ENCODE measurements around the gene TIPRL. TPM values are rescaled to one million over a fixed set of nuclear protein-coding genes. Genes with fewer than 3 reads are reported as not detected.

Gene TIPRL
- total and polyA plus RNA-seq, 2 donors, result 29.5 to 39.3 TPM

GRCh38 chr1:168136709-168137514 is 41.9 kb upstream of the TIPRL start, which contains the start of gene GPR161:
TSS of gene GPR161 (minus strand) at chr1:168136930. CDS start at chr1:168104850, 32,080 bp downstream.
- DNase-seq (ENCODE audit: low read depth in 6 of 9, low spot score in 9 of 9), result peak in 1 of 9 donors; percentile 14
- Histone ChIP-seq H3K9me3 (ENCODE audit: control insufficient read depth in 2 of 2, insufficient read depth in 1 of 2, low read length in 1 of 2) (no peaks in the 10 kb centered on the region), H3K4me3 (ENCODE audit: low read length in 2 of 2) (peak within 1 kb of the TSS; percentile 39 to 63), H3K27ac (ENCODE audit: low read depth in 1 of 2, low read length in 1 of 2) (peak within 1 kb of the TSS in 1 of 2 donors; percentile 12), H3K4me1 (ENCODE audit: control insufficient read depth in 2 of 2, insufficient read depth in 2 of 2, low read length in 2 of 2) (peaks cover 5 to 16% of the 10 kb centered on the region in 2 donors), H3K27me3 (ENCODE audit: control insufficient read depth in 2 of 2, insufficient read depth in 1 of 2, low read length in 1 of 2) (peaks cover 29 to 50% of the 10 kb centered on the region in 2 donors), H3K36me3 (ENCODE audit: control insufficient read depth in 2 of 2, insufficient read depth in 2 of 2, low read length in 1 of 2) (no peaks in the 10 kb centered on the region)
- 2% methylated on average over 86 of the region's 86 CpGs for WGBS

GRCh38 chr1:168137515-168137821 is 41.3 kb upstream of the TIPRL start:
- Histone ChIP-seq H3K9me3 (ENCODE audit: control insufficient read depth in 2 of 2, insufficient read depth in 1 of 2, low read length in 1 of 2) (no peaks in the 10 kb centered on the region), H3K4me1 (ENCODE audit: control insufficient read depth in 2 of 2, insufficient read depth in 2 of 2, low read length in 2 of 2) (peaks cover 5 to 16% of the 10 kb centered on the region in 2 donors), H3K36me3 (ENCODE audit: control insufficient read depth in 2 of 2, insufficient read depth in 2 of 2, low read length in 1 of 2) (no peaks in the 10 kb centered on the region), H3K27ac (ENCODE audit: low read depth in 1 of 2, low read length in 1 of 2) (peak overlapping the region in 1 of 2 donors; percentile 12), H3K27me3 (ENCODE audit: control insufficient read depth in 2 of 2, insufficient read depth in 1 of 2, low read length in 1 of 2) (peaks cover 29 to 50% of the 10 kb centered on the region in 2 donors), H3K4me3 (ENCODE audit: low read length in 2 of 2) (peak overlapping the region; percentile 21 to 63)
- DNase-seq (ENCODE audit: low read depth in 6 of 9, low spot score in 9 of 9), result no peak
- WGBS, result 38% methylated on average over 6 of the region's 6 CpGs

GRCh38 chr1:168138134-168138533 is 40.6 kb upstream of the TIPRL start:
- Histone ChIP-seq H3K36me3 (ENCODE audit: control insufficient read depth in 2 of 2, insufficient read depth in 2 of 2, low read length in 1 of 2) (no peaks in the 10 kb centered on the region), H3K4me1 (ENCODE audit: control insufficient read depth in 2 of 2, insufficient read depth in 2 of 2, low read length in 2 of 2) (peaks cover 5 to 16% of the 10 kb centered on the region in 2 donors), H3K9me3 (ENCODE audit: control insufficient read depth in 2 of 2, insufficient read depth in 1 of 2, low read length in 1 of 2) (no peaks in the 10 kb centered on the region), H3K27ac (ENCODE audit: low read depth in 1 of 2, low read length in 1 of 2) (no peak overlapping the region), H3K4me3 (ENCODE audit: low read length in 2 of 2) (no peak overlapping the region), H3K27me3 (ENCODE audit: control insufficient read depth in 2 of 2, insufficient read depth in 1 of 2, low read length in 1 of 2) (peaks cover 29 to 50% of the 10 kb centered on the region in 2 donors)
- no peak for DNase-seq (ENCODE audit: low read depth in 6 of 9, low spot score in 9 of 9)
- 95% methylated on average over 5 of the region's 5 CpGs for WGBS

GRCh38 chr1:168139070-168139469 is 39.7 kb upstream of the TIPRL start:
- Histone ChIP-seq H3K27ac (ENCODE audit: low read depth in 1 of 2, low read length in 1 of 2) (no peak overlapping the region), H3K4me3 (ENCODE audit: low read length in 2 of 2) (no peak overlapping the region), H3K4me1 (ENCODE audit: control insufficient read depth in 2 of 2, insufficient read depth in 2 of 2, low read length in 2 of 2) (peaks cover 5 to 16% of the 10 kb centered on the region in 2 donors), H3K27me3 (ENCODE audit: control insufficient read depth in 2 of 2, insufficient read depth in 1 of 2, low read length in 1 of 2) (peaks cover 29 to 43% of the 10 kb centered on the region in 2 donors), H3K36me3 (ENCODE audit: control insufficient read depth in 2 of 2, insufficient read depth in 2 of 2, low read length in 1 of 2) (no peaks in the 10 kb centered on the region), H3K9me3 (ENCODE audit: control insufficient read depth in 2 of 2, insufficient read depth in 1 of 2, low read length in 1 of 2) (no peaks in the 10 kb centered on the region)
- no peak for DNase-seq (ENCODE audit: low read depth in 6 of 9, low spot score in 9 of 9)

GRCh38 chr1:168141871-168142385 is 36.8 kb upstream of the TIPRL start:
- no peak overlapping the region for H3K4me3 ChIP-seq (ENCODE audit: low read length in 2 of 2)
- no peak for DNase-seq (ENCODE audit: low read depth in 6 of 9, low spot score in 9 of 9)
- peaks cover 0 to 4% of the 10 kb centered on the region in 2 donors for H3K4me1 ChIP-seq (ENCODE audit: control insufficient read depth in 2 of 2, insufficient read depth in 2 of 2, low read length in 2 of 2)
- no peaks in the 10 kb centered on the region for H3K36me3 ChIP-seq (ENCODE audit: control insufficient read depth in 2 of 2, insufficient read depth in 2 of 2, low read length in 1 of 2)
- H3K27ac ChIP-seq (ENCODE audit: low read depth in 1 of 2, low read length in 1 of 2), result no peak overlapping the region
- H3K9me3 ChIP-seq (ENCODE audit: control insufficient read depth in 2 of 2, insufficient read depth in 1 of 2, low read length in 1 of 2), result no peaks in the 10 kb centered on the region
- 96% methylated on average over 3 of the region's 3 CpGs for WGBS
- peaks cover 14 to 15% of the 10 kb centered on the region in 2 donors for H3K27me3 ChIP-seq (ENCODE audit: control insufficient read depth in 2 of 2, insufficient read depth in 1 of 2, low read length in 1 of 2)

GRCh38 chr1:168145184-168146159 is 33.3 kb upstream of the TIPRL start:
- no peaks in the 10 kb centered on the region for H3K4me1 ChIP-seq (ENCODE audit: control insufficient read depth in 2 of 2, insufficient read depth in 2 of 2, low read length in 2 of 2)
- H3K4me3 ChIP-seq (ENCODE audit: low read length in 2 of 2), result no peak overlapping the region
- H3K9me3 ChIP-seq (ENCODE audit: control insufficient read depth in 2 of 2, insufficient read depth in 1 of 2, low read length in 1 of 2), result no peaks in the 10 kb centered on the region
- peak; percentile 45 to 86 (median 68) for DNase-seq (ENCODE audit: low read depth in 6 of 9, low spot score in 9 of 9)
- WGBS, result 30% methylated on average over 14 of the region's 15 CpGs
- no peaks in the 10 kb centered on the region for H3K36me3 ChIP-seq (ENCODE audit: control insufficient read depth in 2 of 2, insufficient read depth in 2 of 2, low read length in 1 of 2)
- H3K27me3 ChIP-seq (ENCODE audit: control insufficient read depth in 2 of 2, insufficient read depth in 1 of 2, low read length in 1 of 2), result no peaks in the 10 kb centered on the region
- H3K27ac ChIP-seq (ENCODE audit: low read depth in 1 of 2, low read length in 1 of 2), result no peak overlapping the region

GRCh38 chr1:168146160-168146539 is 32.6 kb upstream of the TIPRL start:
- H3K4me1 ChIP-seq (ENCODE audit: control insufficient read depth in 2 of 2, insufficient read depth in 2 of 2, low read length in 2 of 2), result no peaks in the 10 kb centered on the region
- no peak overlapping the region for H3K27ac ChIP-seq (ENCODE audit: low read depth in 1 of 2, low read length in 1 of 2)
- DNase-seq (ENCODE audit: low read depth in 6 of 9, low spot score in 9 of 9), result no peak
- 56% methylated on average over 4 of the region's 5 CpGs for WGBS
- no peaks in the 10 kb centered on the region for H3K9me3 ChIP-seq (ENCODE audit: control insufficient read depth in 2 of 2, insufficient read depth in 1 of 2, low read length in 1 of 2)
- no peak overlapping the region for H3K4me3 ChIP-seq (ENCODE audit: low read length in 2 of 2)
- no peaks in the 10 kb centered on the region for H3K27me3 ChIP-seq (ENCODE audit: control insufficient read depth in 2 of 2, insufficient read depth in 1 of 2, low read length in 1 of 2)
- no peaks in the 10 kb centered on the region for H3K36me3 ChIP-seq (ENCODE audit: control insufficient read depth in 2 of 2, insufficient read depth in 2 of 2, low read length in 1 of 2)

GRCh38 chr1:168146626-168147025 is 32.1 kb upstream of the TIPRL start:
- no peak overlapping the region for H3K27ac ChIP-seq (ENCODE audit: low read depth in 1 of 2, low read length in 1 of 2)
- H3K4me1 ChIP-seq (ENCODE audit: control insufficient read depth in 2 of 2, insufficient read depth in 2 of 2, low read length in 2 of 2), result no peaks in the 10 kb centered on the region
- 97% methylated on average over 11 of the region's 11 CpGs for WGBS
- no peaks in the 10 kb centered on the region for H3K9me3 ChIP-seq (ENCODE audit: control insufficient read depth in 2 of 2, insufficient read depth in 1 of 2, low read length in 1 of 2)
- no peaks in the 10 kb centered on the region for H3K36me3 ChIP-seq (ENCODE audit: control insufficient read depth in 2 of 2, insufficient read depth in 2 of 2, low read length in 1 of 2)
- no peak overlapping the region for H3K4me3 ChIP-seq (ENCODE audit: low read length in 2 of 2)
- no peaks in the 10 kb centered on the region for H3K27me3 ChIP-seq (ENCODE audit: control insufficient read depth in 2 of 2, insufficient read depth in 1 of 2, low read length in 1 of 2)
- DNase-seq (ENCODE audit: low read depth in 6 of 9, low spot score in 9 of 9), result no peak

- DNase-seq (ENCODE audit: low read depth in 6 of 9, low spot score in 9 of 9), result peak in 1 of 9 donors; percentile 28
- Histone ChIP-seq H3K9me3 (ENCODE audit: control insufficient read depth in 2 of 2, insufficient read depth in 1 of 2, low read length in 1 of 2) (no peaks in the 10 kb centered on the region), H3K4me1 (ENCODE audit: control insufficient read depth in 2 of 2, insufficient read depth in 2 of 2, low read length in 2 of 2) (no peaks in the 10 kb centered on the region), H3K4me3 (ENCODE audit: low read length in 2 of 2) (no peak overlapping the region), H3K36me3 (ENCODE audit: control insufficient read depth in 2 of 2, insufficient read depth in 2 of 2, low read length in 1 of 2) (no peaks in the 10 kb centered on the region), H3K27ac (ENCODE audit: low read depth in 1 of 2, low read length in 1 of 2) (no peak overlapping the region), H3K27me3 (ENCODE audit: control insufficient read depth in 2 of 2, insufficient read depth in 1 of 2, low read length in 1 of 2) (no peaks in the 10 kb centered on the region)
- 31% methylated on average over 4 of the region's 4 CpGs for WGBS
Observed at GRCh38 chr1:168148916-168149315, 29.8 kb upstream of the TIPRL start.
